GM23338 (cell line): ENCODE measurements around the gene TRIM37. TPM values are rescaled to one million over a fixed set of nuclear protein-coding genes. Genes with fewer than 3 reads are reported as not detected.

Experiments
- ATAC-seq: fragments of 200-7000 bp; cut with Tn5 transposase; 3 replicates; pipeline ENCODE4 v1.9.1; 2020
- DNase-seq: peaks from one replicate; pipeline ENCODE4 v3.0.0-alpha.2; 2015; ENCODE audit warnings: low spot score
- H2AFZ ChIP-seq: fragments of 200-600 bp; sonication (generic); 2 replicates; pipeline ENCODE4 v1.8.0; 2016; ENCODE audit warnings: antibody characterized with exemption, mild to moderate bottlenecking, moderate library complexity
- H3F3A ChIP-seq: fragments of 200-600 bp; sonication (generic); replicated peaks from 2 replicates; pipeline ENCODE4 v1.8.0; 2017; ENCODE audit warnings: antibody characterized with exemption, mixed run types, low read depth
- H3K27ac ChIP-seq: fragments of 200-600 bp; sonication (generic); 2 replicates; pipeline ENCODE4 v1.6.1; 2016; ENCODE audit warnings: low read depth
- H3K27me3 ChIP-seq: fragments of 200-600 bp; sonication (generic); 2 replicates; pipeline ENCODE4 v1.8.0; 2016; ENCODE audit warnings: mild to moderate bottlenecking, mixed run types, moderate library complexity; ENCODE audit not compliant: insufficient read depth
- H3K36me3 ChIP-seq: fragments of 200-600 bp; sonication (generic); 2 replicates; pipeline ENCODE4 v1.8.0; 2016; ENCODE audit warnings: mild to moderate bottlenecking; ENCODE audit not compliant: insufficient read depth
- H3K4me1 ChIP-seq: fragments of 200-600 bp; sonication (generic); 2 replicates; pipeline ENCODE4 v1.8.0; 2016; ENCODE audit warnings: mild to moderate bottlenecking, moderate library complexity; ENCODE audit not compliant: insufficient read depth
- H3K4me2 ChIP-seq: fragments of 200-600 bp; sonication (generic); 2 replicates; pipeline ENCODE4 v1.7.1; 2017; ENCODE audit warnings: mixed run types
- H3K4me3 ChIP-seq: fragments of 200-600 bp; sonication (generic); 2 replicates; pipeline ENCODE4 v1.6.1; 2016; ENCODE audit warnings: mixed run types
- H3K79me2 ChIP-seq: fragments of 200-600 bp; sonication (generic); replicated peaks from 2 replicates; pipeline ENCODE4 v1.8.0; 2017; ENCODE audit warnings: mild to moderate bottlenecking; ENCODE audit not compliant: insufficient read depth
- H3K9me2 ChIP-seq: fragments of 200-600 bp; sonication (generic); 2 replicates; pipeline ENCODE4 v1.8.0; 2017; ENCODE audit not compliant: insufficient read depth
- H4K20me1 ChIP-seq: fragments of 200-600 bp; sonication (generic); replicated peaks from 2 replicates; pipeline ENCODE4 v1.8.0; 2017; ENCODE audit warnings: mild to moderate bottlenecking; ENCODE audit not compliant: insufficient read depth
- H3K27ac Mint-ChIP-seq: 2 replicates; pipeline ENCODE4 v1.8.0; 2020; ENCODE audit warnings: inconsistent platforms, mild to moderate bottlenecking, moderate library complexity, mixed read lengths
- H3K27me3 Mint-ChIP-seq: 3 replicates; pipeline ENCODE4 v1.8.0; 2022; ENCODE audit warnings: low read depth, mild to moderate bottlenecking, moderate library complexity, mixed read lengths, inconsistent platforms; ENCODE audit not compliant: insufficient read depth, poor library complexity
- H3K36me3 Mint-ChIP-seq: 3 replicates; pipeline ENCODE4 v1.8.0; 2021; ENCODE audit warnings: low read depth, mild to moderate bottlenecking, inconsistent platforms, moderate library complexity, mixed read lengths
- H3K4me1 Mint-ChIP-seq: 3 replicates; pipeline ENCODE4 v1.8.0; 2020; ENCODE audit warnings: mild to moderate bottlenecking, inconsistent platforms, mixed read lengths
- H3K4me3 Mint-ChIP-seq: 3 replicates; pipeline ENCODE4 v1.8.0; 2021; ENCODE audit warnings: moderate library complexity, mild to moderate bottlenecking, inconsistent platforms, mixed read lengths
- H3K9me3 Mint-ChIP-seq: 3 replicates; pipeline ENCODE4 v1.8.0; 2020; ENCODE audit warnings: moderate library complexity, mild to moderate bottlenecking, inconsistent platforms, mixed read lengths
- CTCF ChIP-seq, 2 experiments: fragments of 200-600 bp in 1 of 2; sonication (generic) in 1 of 2; conservative IDR thresholded peaks; 2 replicates each; pipeline versions ENCODE4 v1.5.1 to v1.6.1; 2016 to 2017; ENCODE audit warnings: antibody characterized with exemption in 2 of 2, low read depth in 2 of 2, mild to moderate bottlenecking in 2 of 2, moderate library complexity in 1 of 2
- EZH2 ChIP-seq: fragments of 200-600 bp; sonication (generic); IDR thresholded peaks from one replicate; pipeline ENCODE4 v1.8.0; 2017; ENCODE audit warnings: antibody characterized with exemption, mild to moderate bottlenecking, low read depth; ENCODE audit not compliant: unreplicated experiment
- NANOG ChIP-seq: IDR thresholded peaks from 2 replicates; pipeline ENCODE4 v1.6.1; 2016; ENCODE audit warnings: antibody characterized with exemption, borderline replicate concordance
- ZNF331 ChIP-seq: fragments of 250-450 bp; sonication (Bioruptor Pico); IDR thresholded peaks from 2 replicates; pipeline ENCODE4 v1.5.0; 2020; ENCODE audit warnings: low read depth, mild to moderate bottlenecking, moderate library complexity
- polyA plus RNA-seq: library from polyadenylated mRNA; unstranded; fragments of >200 nt; fragmentation: Nextera tagmentation; extraction: Ambion mirVana; gene quantifications from 2 replicates; pipeline ENCODE4 v1.2.1, GENCODE V29; 2016
- total RNA-seq: library from RNA; depleted of rRNA; stranded (reverse); fragments of >200 nt; shearing (Covaris generic); gene quantifications from 2 replicates; pipeline ENCODE4 v1.2.3, GENCODE V29; 2014
- TF ChIP-seq, protein P1 (sequence below): IDR thresholded peaks from one replicate; pipeline ENCODE4 v1.6.1; 2018; ENCODE audit warnings: antibody characterized with exemption; ENCODE audit not compliant: unreplicated experiment

Gene TRIM37
- total and polyA plus RNA-seq, 2 experiments from 2014 or later = 61.1 to 71.2 TPM

- Histone ChIP-seq H3K4me3 (no peak overlapping the region), H3K27ac (no peak overlapping the region), H3K4me1 (no peaks in the 10 kb centered on the region), H3K4me2 (no peak overlapping the region), H2AFZ (no peak overlapping the region), H3K36me3 (0 out of 2 replicates have a peak, but pooled peaks cover 4% of the 10 kb centered on the region), H3K79me2 (no peaks in the 10 kb centered on the region), H4K20me1 (no peaks in the 10 kb centered on the region), H3K9me2 (no peaks in the 10 kb centered on the region), H3K27me3 (no peaks in the 10 kb centered on the region), H3F3A (no peaks in the 10 kb centered on the region)
- Mint-ChIP-seq H3K27me3 (no peaks in the 10 kb centered on the region), H3K27ac (no peak overlapping the region), H3K4me3 (no peak overlapping the region), H3K4me1 (no peaks in the 10 kb centered on the region), H3K36me3 (no peaks in the 10 kb centered on the region), H3K9me3 (no peaks in the 10 kb centered on the region)
- DNase-seq = no peak
- TF ChIP-seq EZH2 (no peak), NANOG (no peak)
- ATAC-seq = no peak
Observed at GRCh38 chr17:58976541-58976940, 130.1 kb downstream of the TRIM37 start.

GRCh38 chr17:58974354-58974753 is 132.3 kb downstream of the TRIM37 start:
- no peak overlapping the region for H3K27ac ChIP-seq
- no peak overlapping the region for H3K4me2 ChIP-seq
- no peaks in the 10 kb centered on the region for H3K27me3 ChIP-seq
- H3K79me2 ChIP-seq = no peaks in the 10 kb centered on the region
- Mint-ChIP-seq H3K27ac (no peak overlapping the region), H3K4me3 (no peak overlapping the region), H3K27me3 (no peaks in the 10 kb centered on the region), H3K36me3 (no peaks in the 10 kb centered on the region), H3K4me1 (peaks cover 11% of the 10 kb centered on the region; the same call in 2 of the 3 replicates), H3K9me3 (no peaks in the 10 kb centered on the region)
- H2AFZ ChIP-seq = no peak overlapping the region
- ATAC-seq = no peak
- TF ChIP-seq, protein P1, sequence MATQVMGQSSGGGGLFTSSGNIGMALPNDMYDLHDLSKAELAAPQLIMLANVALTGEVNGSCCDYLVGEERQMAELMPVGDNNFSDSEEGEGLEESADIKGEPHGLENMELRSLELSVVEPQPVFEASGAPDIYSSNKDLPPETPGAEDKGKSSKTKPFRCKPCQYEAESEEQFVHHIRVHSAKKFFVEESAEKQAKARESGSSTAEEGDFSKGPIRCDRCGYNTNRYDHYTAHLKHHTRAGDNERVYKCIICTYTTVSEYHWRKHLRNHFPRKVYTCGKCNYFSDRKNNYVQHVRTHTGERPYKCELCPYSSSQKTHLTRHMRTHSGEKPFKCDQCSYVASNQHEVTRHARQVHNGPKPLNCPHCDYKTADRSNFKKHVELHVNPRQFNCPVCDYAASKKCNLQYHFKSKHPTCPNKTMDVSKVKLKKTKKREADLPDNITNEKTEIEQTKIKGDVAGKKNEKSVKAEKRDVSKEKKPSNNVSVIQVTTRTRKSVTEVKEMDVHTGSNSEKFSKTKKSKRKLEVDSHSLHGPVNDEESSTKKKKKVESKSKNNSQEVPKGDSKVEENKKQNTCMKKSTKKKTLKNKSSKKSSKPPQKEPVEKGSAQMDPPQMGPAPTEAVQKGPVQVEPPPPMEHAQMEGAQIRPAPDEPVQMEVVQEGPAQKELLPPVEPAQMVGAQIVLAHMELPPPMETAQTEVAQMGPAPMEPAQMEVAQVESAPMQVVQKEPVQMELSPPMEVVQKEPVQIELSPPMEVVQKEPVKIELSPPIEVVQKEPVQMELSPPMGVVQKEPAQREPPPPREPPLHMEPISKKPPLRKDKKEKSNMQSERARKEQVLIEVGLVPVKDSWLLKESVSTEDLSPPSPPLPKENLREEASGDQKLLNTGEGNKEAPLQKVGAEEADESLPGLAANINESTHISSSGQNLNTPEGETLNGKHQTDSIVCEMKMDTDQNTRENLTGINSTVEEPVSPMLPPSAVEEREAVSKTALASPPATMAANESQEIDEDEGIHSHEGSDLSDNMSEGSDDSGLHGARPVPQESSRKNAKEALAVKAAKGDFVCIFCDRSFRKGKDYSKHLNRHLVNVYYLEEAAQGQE = no peak
- TF ChIP-seq ZNF331 = no peak
- no peaks in the 10 kb centered on the region for H3K9me2 ChIP-seq
- H3K4me1 ChIP-seq = no peaks in the 10 kb centered on the region; the same call in 1 of the 2 replicates
- no peaks in the 10 kb centered on the region for H3F3A ChIP-seq
- no peak overlapping the region for H3K4me3 ChIP-seq
- DNase-seq = no peak
- H4K20me1 ChIP-seq = no peaks in the 10 kb centered on the region
- H3K36me3 ChIP-seq = 0 out of 2 replicates have a peak, but pooled peaks cover 4% of the 10 kb centered on the region

- ATAC-seq (peak; percentile 50; the same call in 2 of the 3 replicates), DNase-seq (peak; percentile 6)
- H4K20me1 ChIP-seq = no peaks in the 10 kb centered on the region
- no peak overlapping the region; the same call in 1 of the 2 replicates for H3K27ac ChIP-seq
- no peaks in the 10 kb centered on the region for H3K9me2 ChIP-seq
- Mint-ChIP-seq H3K27me3 (no peaks in the 10 kb centered on the region), H3K9me3 (no peaks in the 10 kb centered on the region), H3K36me3 (no peaks in the 10 kb centered on the region), H3K4me1 (peaks cover 29% of the 10 kb centered on the region), H3K27ac (no peak overlapping the region), H3K4me3 (no peak overlapping the region)
- H2AFZ ChIP-seq = no peak overlapping the region
- no peaks in the 10 kb centered on the region for H3K79me2 ChIP-seq
- no peaks in the 10 kb centered on the region for H3K27me3 ChIP-seq
- H3K36me3 ChIP-seq = 0 out of 2 replicates have a peak, but pooled peaks cover 4% of the 10 kb centered on the region
- H3K4me1 ChIP-seq = peaks cover 22% of the 10 kb centered on the region
- no peaks in the 10 kb centered on the region; the same call in 1 of the 2 replicates for H3F3A ChIP-seq
- no peak overlapping the region for H3K4me3 ChIP-seq
- no peak overlapping the region for H3K4me2 ChIP-seq
- TF ChIP-seq EZH2 = no peak
- TF ChIP-seq CTCF (conservative IDR thresholded peaks at IDR 0.05; ENCODE audit: low read depth in 2 of 2) = no peak
Observed at GRCh38 chr17:58970609-58971450, 135.8 kb downstream of the TRIM37 start.
